Right atrium auricular region (tissue), 2 donors: ENCODE measurements around the gene PIMREG. TPM values are rescaled to one million over a fixed set of nuclear protein-coding genes. Genes with fewer than 3 reads are reported as not detected.
"Not testable (repeated sequence)": the region's sequence is repeated elsewhere in the genome, so short reads cannot be mapped to it uniquely, and the experiment has no call there.

ENCODE experiments used
- DNase-seq: peaks from one replicate; pipeline ENCODE4 v3.0.0-alpha.2; 2019; ENCODE audit warnings: low spot score
- H3K27ac ChIP-seq, 2 donors: fragments of 200-600 bp; sonication (generic); 1 replicate in 1 of 2; 2 replicates in 1 of 2; pipeline ENCODE4 v1.5.1; 2016 to 2019
- H3K27me3 ChIP-seq, 2 donors: fragments of 200-600 bp; sonication (generic); one replicate each; pipeline versions ENCODE4 v1.5.1 to v1.6.0; 2017 to 2019
- H3K36me3 ChIP-seq: fragments of 200-600 bp; sonication (generic); one replicate; pipeline ENCODE4 v1.5.1; 2016
- H3K4me1 ChIP-seq, 2 donors: fragments of 200-600 bp; sonication (generic); one replicate each; pipeline versions ENCODE4 v1.5.1 to v1.6.0; 2017 to 2019
- H3K4me3 ChIP-seq, 2 donors: fragments of 200-600 bp; sonication (generic); 1 replicate in 1 of 2; 2 replicates in 1 of 2; pipeline ENCODE4 v1.5.1; 2017 to 2019; ENCODE audit warnings: mild to moderate bottlenecking in 1 of 2, moderate library complexity in 1 of 2
- H3K9me3 ChIP-seq, 2 donors: fragments of 200-600 bp; sonication (generic); one replicate each; pipeline ENCODE4 v1.5.1; 2019
- total RNA-seq, 2 donors: library from RNA; depleted of rRNA; stranded (reverse); fragments of >200 nt; gene quantifications; one replicate each; pipeline ENCODE4 v1.1.0, GENCODE V29; 2016
- TF ChIP-seq, protein P1 (sequence below), 2 donors: fragments of 200-600 bp; sonication (generic); IDR thresholded peaks; one replicate each; pipeline ENCODE4 v1.5.1; 2019; ENCODE audit warnings: antibody characterized with exemption in 2 of 2

Gene PIMREG
- total RNA-seq, 2 donors from 2014 or later, result 0.93 TPM; not detected in 1

- Histone ChIP-seq H3K4me1 (no peaks in the 10 kb centered on the region), H3K9me3 (no peaks in the 10 kb centered on the region), H3K27me3 (no peaks in the 10 kb centered on the region), H3K36me3 (no peaks in the 10 kb centered on the region), H3K27ac (no peak overlapping the region), H3K4me3 (no peak overlapping the region)
- TF ChIP-seq, protein P1, sequence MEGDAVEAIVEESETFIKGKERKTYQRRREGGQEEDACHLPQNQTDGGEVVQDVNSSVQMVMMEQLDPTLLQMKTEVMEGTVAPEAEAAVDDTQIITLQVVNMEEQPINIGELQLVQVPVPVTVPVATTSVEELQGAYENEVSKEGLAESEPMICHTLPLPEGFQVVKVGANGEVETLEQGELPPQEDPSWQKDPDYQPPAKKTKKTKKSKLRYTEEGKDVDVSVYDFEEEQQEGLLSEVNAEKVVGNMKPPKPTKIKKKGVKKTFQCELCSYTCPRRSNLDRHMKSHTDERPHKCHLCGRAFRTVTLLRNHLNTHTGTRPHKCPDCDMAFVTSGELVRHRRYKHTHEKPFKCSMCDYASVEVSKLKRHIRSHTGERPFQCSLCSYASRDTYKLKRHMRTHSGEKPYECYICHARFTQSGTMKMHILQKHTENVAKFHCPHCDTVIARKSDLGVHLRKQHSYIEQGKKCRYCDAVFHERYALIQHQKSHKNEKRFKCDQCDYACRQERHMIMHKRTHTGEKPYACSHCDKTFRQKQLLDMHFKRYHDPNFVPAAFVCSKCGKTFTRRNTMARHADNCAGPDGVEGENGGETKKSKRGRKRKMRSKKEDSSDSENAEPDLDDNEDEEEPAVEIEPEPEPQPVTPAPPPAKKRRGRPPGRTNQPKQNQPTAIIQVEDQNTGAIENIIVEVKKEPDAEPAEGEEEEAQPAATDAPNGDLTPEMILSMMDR (IDR thresholded peaks at IDR 0.05), result no peak
- no peak for DNase-seq
Observed at GRCh38 chr17:6477831-6478383, 33.7 kb downstream of the PIMREG start.

- H3K4me3 ChIP-seq, result no peak overlapping the region
Observed at GRCh38 chr17:6478486-6478885, 34.2 kb downstream of the PIMREG start.

GRCh38 chr17:6479622-6480302, 35.5 kb downstream of the PIMREG start:
- no peaks in the 10 kb centered on the region for H3K4me1 ChIP-seq
- DNase-seq, result no peak
- no peak overlapping the region for H3K4me3 ChIP-seq
- TF ChIP-seq, protein P1 (IDR thresholded peaks at IDR 0.05), result no peak
- H3K36me3 ChIP-seq, result no peaks in the 10 kb centered on the region
- H3K9me3 ChIP-seq, result no peaks in the 10 kb centered on the region
- no peak overlapping the region for H3K27ac ChIP-seq
- H3K27me3 ChIP-seq, result no peaks in the 10 kb centered on the region

More at GRCh38 chr17:6478486-6478885, 34.2 kb downstream of the PIMREG start:
- Histone ChIP-seq H3K4me1 (no peaks in the 10 kb centered on the region), H3K9me3 (no peaks in the 10 kb centered on the region), H3K36me3 (no peaks in the 10 kb centered on the region), H3K27ac (no peak overlapping the region), H3K27me3 (no peaks in the 10 kb centered on the region)
- no peak for DNase-seq
- TF ChIP-seq, protein P1 (IDR thresholded peaks at IDR 0.05), result no peak

GRCh38 chr17:6480303-6480675, 36.0 kb downstream of the PIMREG start:
- H3K27me3 ChIP-seq, result no peaks in the 10 kb centered on the region

DNA sequence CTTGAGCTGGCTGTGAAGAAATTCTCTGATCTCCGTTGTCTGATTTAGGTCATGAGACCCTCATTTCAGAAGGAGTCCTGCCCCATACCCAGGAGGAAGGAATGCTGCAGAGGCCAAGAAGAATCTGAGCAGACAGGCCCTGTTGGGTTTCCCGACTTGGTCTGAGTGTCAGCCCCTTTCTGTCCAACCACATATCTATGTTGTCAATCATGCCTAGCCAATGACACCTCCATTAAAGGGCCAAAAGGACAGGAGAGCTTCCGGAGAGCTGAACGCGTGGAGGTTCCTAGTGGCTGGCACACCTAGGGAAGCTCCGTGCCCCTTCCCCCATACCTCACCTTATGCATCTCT, 37.8 kb downstream of the PIMREG start:
- TF ChIP-seq, protein P1 (IDR thresholded peaks at IDR 0.05), result no peak
- Histone ChIP-seq H3K4me3 (no peak overlapping the region), H3K27ac (no peak overlapping the region), H3K4me1 (no peaks in the 10 kb centered on the region), H3K27me3 (no peaks in the 10 kb centered on the region), H3K9me3 (no peaks in the 10 kb centered on the region), H3K36me3 (no peaks in the 10 kb centered on the region)
- no peak for DNase-seq

More at GRCh38 chr17:6480303-6480675, 36.0 kb downstream of the PIMREG start:
- Histone ChIP-seq H3K36me3 (no peaks in the 10 kb centered on the region), H3K4me3 (no peak overlapping the region), H3K9me3 (no peaks in the 10 kb centered on the region), H3K4me1 (no peaks in the 10 kb centered on the region), H3K27ac (no peak overlapping the region)
- TF ChIP-seq, protein P1 (IDR thresholded peaks at IDR 0.05), result no peak
- DNase-seq, result no peak

GRCh38 chr17:6482796-6483195, 38.5 kb downstream of the PIMREG start:
- not testable (repeated sequence) for H3K36me3 ChIP-seq, H3K27me3 ChIP-seq, H3K27ac ChIP-seq, H3K9me3 ChIP-seq, DNase-seq, H3K4me1 ChIP-seq, H3K4me3 ChIP-seq
